Right atrium auricular region (tissue), 2 donors: ENCODE measurements around the gene PCDHGA9. TPM values are rescaled to one million over a fixed set of nuclear protein-coding genes. Genes with fewer than 3 reads are reported as not detected.
"Not testable (repeated sequence)": the region's sequence is repeated elsewhere in the genome, so short reads cannot be mapped to it uniquely, and the experiment has no call there.

Experiments
- DNase-seq: peaks from one replicate; pipeline ENCODE4 v3.0.0-alpha.2; 2019; ENCODE audit warnings: low spot score
- H3K27ac ChIP-seq, 2 donors: fragments of 200-600 bp; sonication (generic); 1 replicate in 1 of 2; 2 replicates in 1 of 2; pipeline ENCODE4 v1.5.1; 2016 to 2019
- H3K27me3 ChIP-seq, 2 donors: fragments of 200-600 bp; sonication (generic); one replicate each; pipeline versions ENCODE4 v1.5.1 to v1.6.0; 2017 to 2019
- H3K36me3 ChIP-seq: fragments of 200-600 bp; sonication (generic); one replicate; pipeline ENCODE4 v1.5.1; 2016
- H3K4me1 ChIP-seq, 2 donors: fragments of 200-600 bp; sonication (generic); one replicate each; pipeline versions ENCODE4 v1.5.1 to v1.6.0; 2017 to 2019
- H3K4me3 ChIP-seq, 2 donors: fragments of 200-600 bp; sonication (generic); 1 replicate in 1 of 2; 2 replicates in 1 of 2; pipeline ENCODE4 v1.5.1; 2017 to 2019; ENCODE audit warnings: mild to moderate bottlenecking in 1 of 2, moderate library complexity in 1 of 2
- H3K9me3 ChIP-seq, 2 donors: fragments of 200-600 bp; sonication (generic); one replicate each; pipeline ENCODE4 v1.5.1; 2019
- CTCF ChIP-seq, 2 donors: fragments of 200-600 bp; sonication (generic); IDR thresholded peaks; one replicate each; pipeline ENCODE4 v1.5.1; 2019; ENCODE audit warnings: antibody characterized with exemption in 2 of 2
- total RNA-seq, 2 donors: library from RNA; depleted of rRNA; stranded (reverse); fragments of >200 nt; gene quantifications; one replicate each; pipeline ENCODE4 v1.1.0, GENCODE V29; 2016

The PCDHGA9 gene
- total RNA-seq, 2 donors from 2014 or later, result 3.7 to 5.2 TPM

DNA sequence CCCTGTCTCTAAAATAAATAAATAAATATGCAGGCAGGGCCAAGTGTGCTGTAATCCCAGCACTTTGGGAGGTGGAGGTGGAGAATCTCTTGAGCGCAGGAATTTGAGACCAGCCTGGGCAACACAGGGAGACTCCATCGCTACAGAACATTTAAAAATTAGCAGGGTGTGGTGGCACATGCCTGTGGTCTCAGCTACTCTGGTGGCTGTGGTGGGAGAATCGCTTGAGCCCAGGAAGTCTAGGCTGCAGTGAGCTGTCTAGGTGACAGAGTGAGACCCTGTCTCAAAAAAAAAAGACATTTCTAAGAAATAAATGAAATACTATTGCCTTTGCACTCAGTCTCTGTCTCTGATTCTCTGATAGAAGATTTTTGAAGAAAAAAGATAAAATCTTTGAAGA is 9.0 kb downstream of the PCDHGA9 start:
- no peak overlapping the region for H3K4me3 ChIP-seq
- peaks cover 0 to 7% of the 10 kb centered on the region in 2 donors for H3K4me1 ChIP-seq
- no peak for TF ChIP-seq CTCF (IDR thresholded peaks at IDR 0.05)
- DNase-seq, result no peak
- H3K27ac ChIP-seq, result no peak overlapping the region
- no peaks in the 10 kb centered on the region for H3K36me3 ChIP-seq
- H3K27me3 ChIP-seq, result no peaks in the 10 kb centered on the region
- peaks cover 30 to 94% of the 10 kb centered on the region in 2 donors for H3K9me3 ChIP-seq

GRCh38 chr5:141412854-141413539 is 10.4 kb downstream of the PCDHGA9 start, which contains the start of gene PCDHGA10:
Gene PCDHGA10, plus strand, starts transcription at chr5:141412987. Its CDS starts 189 bp downstream, at chr5:141413176.
- DNase-seq, result no peak
- Histone ChIP-seq H3K4me3 (peak within 1 kb of the TSS; percentile 22 to 33), H3K36me3 (no peaks in the 10 kb centered on the region), H3K9me3 (peaks cover 25 to 84% of the 10 kb centered on the region in 2 donors), H3K4me1 (peaks cover 0 to 8% of the 10 kb centered on the region in 2 donors), H3K27me3 (no peaks in the 10 kb centered on the region), H3K27ac (no peak within 1 kb of the TSS)
- TF ChIP-seq CTCF (IDR thresholded peaks at IDR 0.05), result peak; percentile 40 to 62

DNA sequence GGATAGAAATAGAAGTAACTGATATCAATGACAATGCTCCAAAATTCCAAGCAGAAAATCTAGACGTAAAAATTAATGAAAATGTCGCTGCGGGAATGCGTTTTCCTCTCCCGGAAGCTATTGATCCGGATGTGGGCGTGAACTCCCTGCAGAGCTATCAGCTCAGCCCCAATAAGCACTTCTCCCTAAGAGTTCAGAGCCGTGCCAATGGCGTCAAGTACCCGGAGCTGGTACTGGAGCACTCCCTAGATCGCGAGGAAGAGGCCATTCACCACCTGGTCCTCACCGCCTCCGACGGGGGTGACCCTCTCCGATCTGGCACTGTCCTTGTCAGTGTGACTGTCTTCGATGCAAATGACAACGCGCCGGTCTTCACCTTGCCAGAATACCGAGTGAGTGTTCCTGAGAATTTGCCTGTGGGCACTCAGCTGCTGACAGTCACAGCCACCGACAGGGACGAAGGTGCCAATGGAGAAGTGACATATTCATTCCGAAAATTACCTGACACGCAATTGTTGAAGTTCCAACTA is 11.0 kb downstream of the PCDHGA9 start:
- peaks cover 0 to 12% of the 10 kb centered on the region in 2 donors for H3K4me1 ChIP-seq
- H3K36me3 ChIP-seq, result no peaks in the 10 kb centered on the region
- peaks cover 30 to 84% of the 10 kb centered on the region in 2 donors for H3K9me3 ChIP-seq
- no peaks in the 10 kb centered on the region for H3K27me3 ChIP-seq
- H3K27ac ChIP-seq, result no peak overlapping the region
- TF ChIP-seq CTCF (IDR thresholded peaks at IDR 0.05), result no peak
- peak overlapping the region; percentile 22 to 33 for H3K4me3 ChIP-seq
- no peak for DNase-seq

DNA sequence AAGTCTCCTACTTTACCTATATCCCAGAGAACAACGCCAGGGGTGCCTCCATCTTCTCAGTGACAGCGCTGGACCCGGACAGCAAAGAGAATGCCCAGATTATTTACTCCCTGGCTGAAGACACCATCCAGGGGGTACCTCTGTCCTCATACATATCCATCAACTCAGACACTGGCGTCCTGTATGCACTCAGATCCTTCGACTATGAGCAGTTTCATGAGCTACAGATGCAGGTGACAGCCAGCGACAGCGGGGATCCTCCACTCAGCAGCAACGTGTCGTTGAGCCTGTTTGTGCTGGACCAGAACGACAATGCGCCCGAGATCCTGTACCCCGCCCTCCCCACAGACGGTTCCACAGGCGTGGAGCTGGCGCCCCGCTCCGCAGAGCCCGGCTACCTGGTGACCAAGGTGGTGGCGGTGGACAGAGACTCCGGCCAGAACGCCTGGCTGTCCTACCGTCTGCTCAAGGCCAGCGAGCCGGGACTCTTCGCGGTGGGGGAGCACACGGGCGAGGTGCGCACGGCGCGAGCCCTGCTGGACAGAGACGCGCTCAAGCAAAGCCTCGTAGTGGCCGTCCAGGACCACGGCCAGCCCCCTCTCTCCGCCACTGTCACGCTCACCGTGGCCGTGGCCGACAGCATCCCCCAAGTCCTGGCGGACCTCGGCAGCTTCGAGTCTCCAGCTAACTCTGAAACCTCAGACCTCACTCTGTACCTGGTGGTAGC is 12.1 kb downstream of the PCDHGA9 start:
- not testable (repeated sequence) for DNase-seq, H3K4me3 ChIP-seq, H3K36me3 ChIP-seq, H3K27me3 ChIP-seq, H3K27ac ChIP-seq
- peaks cover 31 to 84% of the 10 kb centered on the region in 2 donors for H3K9me3 ChIP-seq
- peaks cover 0 to 18% of the 10 kb centered on the region in 2 donors for H3K4me1 ChIP-seq

DNA sequence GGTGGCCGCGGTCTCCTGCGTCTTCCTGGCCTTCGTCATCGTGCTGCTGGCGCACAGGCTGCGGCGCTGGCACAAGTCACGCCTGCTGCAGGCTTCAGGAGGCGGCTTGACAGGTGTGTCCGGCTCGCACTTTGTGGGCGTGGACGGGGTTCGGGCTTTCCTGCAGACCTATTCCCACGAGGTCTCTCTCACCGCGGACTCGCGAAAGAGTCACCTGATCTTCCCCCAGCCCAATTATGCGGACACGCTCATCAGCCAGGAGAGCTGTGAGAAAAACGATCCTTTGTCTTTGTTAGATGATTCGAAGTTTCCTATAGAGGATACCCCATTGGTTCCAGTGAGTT is 12.7 kb downstream of the PCDHGA9 start:
- H3K27ac ChIP-seq, H3K4me3 ChIP-seq, H3K36me3 ChIP-seq, DNase-seq, H3K27me3 ChIP-seq: not testable (repeated sequence)
- Histone ChIP-seq H3K4me1 (peaks cover 0 to 13% of the 10 kb centered on the region in 2 donors), H3K9me3 (peaks cover 27 to 84% of the 10 kb centered on the region in 2 donors)

- Histone ChIP-seq H3K4me1 (peaks cover 0 to 13% of the 10 kb centered on the region in 2 donors), H3K27ac (peak within 1 kb of the TSS in 1 of 2 donors; percentile 33), H3K9me3 (peaks cover 36 to 84% of the 10 kb centered on the region in 2 donors), H3K4me3 (peak within 1 kb of the TSS; percentile 31 to 44)
- peak; percentile 79 for DNase-seq
- not testable (repeated sequence) for H3K36me3 ChIP-seq, H3K27me3 ChIP-seq
- TF ChIP-seq CTCF (IDR thresholded peaks at IDR 0.05), result peak; percentile 69 to 80
Observed at GRCh38 chr5:141417494-141418172, 15.1 kb downstream of the PCDHGA9 start, which contains the start of gene PCDHGB7. Gene PCDHGB7, plus strand, starts transcription at chr5:141417677. Its CDS starts 183 bp downstream, at chr5:141417860.
